Smooth muscle cell (in vitro differentiated cells): ENCODE measurements around the gene PUSL1. TPM values are rescaled to one million over a fixed set of nuclear protein-coding genes. Genes with fewer than 3 reads are reported as not detected.

ENCODE experiments used
- DNase-seq: peaks from one replicate; lab custom pipeline; 2025; ENCODE audit not compliant: unreplicated experiment; lab: John Stamatoyannopoulos, UW
- H2AFZ ChIP-seq: fragments of 200-600 bp; sonication (generic); 2 replicates; pipeline ENCODE4 v1.6.0; 2016; ENCODE audit warnings: antibody characterized with exemption, low read depth, mild to moderate bottlenecking
- H3F3A ChIP-seq: fragments of 200-600 bp; sonication (generic); 2 replicates; pipeline ENCODE4 v1.6.0; 2017; ENCODE audit warnings: antibody characterized with exemption, low read depth
- H3K27ac ChIP-seq: fragments of 200-600 bp; sonication (generic); 2 replicates; pipeline ENCODE4 v1.5.1; 2016; ENCODE audit warnings: low read depth, mild to moderate bottlenecking
- H3K27me3 ChIP-seq: fragments of 200-600 bp; sonication (generic); 2 replicates; pipeline ENCODE4 v1.6.1; 2016; ENCODE audit warnings: low read depth, mild to moderate bottlenecking
- H3K36me3 ChIP-seq: fragments of 200-600 bp; sonication (generic); 2 replicates; pipeline ENCODE4 v1.5.1; 2016; ENCODE audit warnings: low read depth
- H3K4me1 ChIP-seq: fragments of 200-600 bp; sonication (generic); 2 replicates; pipeline ENCODE4 v1.5.1; 2016; ENCODE audit warnings: low read depth
- H3K4me2 ChIP-seq: fragments of 200-600 bp; sonication (generic); 2 replicates; pipeline ENCODE4 v1.6.0; 2016; ENCODE audit warnings: mild to moderate bottlenecking
- H3K4me3 ChIP-seq: fragments of 200-600 bp; sonication (generic); 2 replicates; pipeline ENCODE4 v1.5.1; 2016; ENCODE audit warnings: mild to moderate bottlenecking
- H3K79me2 ChIP-seq: fragments of 200-600 bp; sonication (generic); 2 replicates; pipeline ENCODE4 v1.6.0; 2016; ENCODE audit warnings: low read depth, mild to moderate bottlenecking
- H3K9ac ChIP-seq: fragments of 200-600 bp; sonication (generic); 2 replicates; pipeline ENCODE4 v1.6.0; 2016; ENCODE audit warnings: low read depth
- H3K9me3 ChIP-seq: fragments of 200-600 bp; sonication (generic); replicated peaks from 2 replicates; pipeline ENCODE4 v1.5.1; 2016; ENCODE audit warnings: low read depth
- H4K20me1 ChIP-seq: fragments of 200-600 bp; sonication (generic); 2 replicates; pipeline ENCODE4 v1.6.0; 2016; ENCODE audit warnings: low read depth
- CTCF ChIP-seq: fragments of 200-600 bp; sonication (generic); IDR thresholded peaks from 2 replicates; pipeline ENCODE4 v1.5.1; 2017; ENCODE audit warnings: borderline replicate concordance, mild to moderate bottlenecking, antibody characterized with exemption; ENCODE audit not compliant: insufficient read depth, poor library complexity, severe bottlenecking
- WGBS: methylation state at CpG from one replicate; pipeline ENCODE4 v1.1.7; 2016; ENCODE audit warnings: low lambda C conversion rate; 5-methylcytosine and 5-hydroxymethylcytosine counted together
- polyA plus RNA-seq: library from polyadenylated mRNA; unstranded; fragments of >200 nt; fragmentation: Nextera tagmentation; extraction: Ambion mirVana; gene quantifications from 2 replicates; pipeline ENCODE4 v1.2.1, GENCODE V29; 2016
- total RNA-seq: library from RNA; depleted of rRNA; stranded (reverse); fragments of >200 nt; gene quantifications from 2 replicates; pipeline ENCODE4 v1.2.3, GENCODE V29; 2014

PUSL1 gene
- total and polyA plus RNA-seq, 2 experiments from 2014 or later = 16.7 to 31.4 TPM

DNA sequence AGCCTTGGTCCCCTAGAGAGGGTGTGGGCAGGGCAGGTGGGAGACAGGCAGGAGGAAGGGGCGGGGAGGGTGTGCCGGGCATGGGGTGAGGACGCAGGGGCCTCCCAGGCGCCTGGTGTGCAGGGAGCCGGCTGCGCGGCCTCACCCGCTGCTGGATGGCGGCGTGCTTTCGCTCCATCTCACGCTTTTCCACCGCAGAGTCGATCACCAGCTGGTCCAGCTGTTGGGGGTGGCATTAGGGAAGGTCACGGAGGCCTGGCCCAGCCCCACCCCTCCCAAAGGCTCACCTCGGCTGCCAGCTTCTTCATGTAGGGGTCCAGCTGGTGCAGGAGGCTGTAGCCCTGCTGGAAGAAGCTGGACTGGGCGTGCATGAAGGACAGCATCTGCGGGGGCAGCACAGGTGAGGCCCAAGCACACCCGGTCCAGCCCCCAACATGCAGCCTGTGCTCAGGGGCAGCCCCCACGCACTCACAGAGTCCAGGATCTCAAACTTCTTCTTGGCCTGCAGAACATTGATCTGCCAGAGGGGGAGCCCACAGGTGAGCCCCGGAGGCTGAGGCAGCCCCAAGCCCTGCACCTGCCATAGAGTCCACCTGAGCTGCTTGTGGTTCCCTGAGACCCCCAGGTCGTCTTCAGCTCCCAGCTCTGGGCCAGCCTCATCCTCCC is 8.6 kb upstream of the PUSL1 start:
- H3K36me3 ChIP-seq = no peaks in the 10 kb centered on the region
- H3F3A ChIP-seq = no peaks in the 10 kb centered on the region
- H3K79me2 ChIP-seq = peaks cover 9% of the 10 kb centered on the region
- peaks cover 65% of the 10 kb centered on the region for H4K20me1 ChIP-seq
- WGBS = 90% methylated on average over 20 of the region's 22 CpGs
- H3K9me3 ChIP-seq = no peaks in the 10 kb centered on the region
- H3K4me3 ChIP-seq = no peak overlapping the region
- no peak overlapping the region for H3K27ac ChIP-seq
- H3K4me1 ChIP-seq = peaks cover 5% of the 10 kb centered on the region
- H3K9ac ChIP-seq = no peak overlapping the region
- no peak overlapping the region for H3K4me2 ChIP-seq
- no peak for DNase-seq
- peak; percentile 10 for TF ChIP-seq CTCF
- no peak overlapping the region for H2AFZ ChIP-seq
- no peaks in the 10 kb centered on the region for H3K27me3 ChIP-seq

- no peak for TF ChIP-seq CTCF
- H3K9ac ChIP-seq = no peak overlapping the region
- H3K36me3 ChIP-seq = no peaks in the 10 kb centered on the region
- peaks cover 10% of the 10 kb centered on the region for H3K4me1 ChIP-seq
- H3K4me2 ChIP-seq = no peak overlapping the region
- no peak overlapping the region for H3K4me3 ChIP-seq
- peaks cover 11% of the 10 kb centered on the region for H3K79me2 ChIP-seq
- no peak for DNase-seq
- no peak overlapping the region for H3K27ac ChIP-seq
- no peak overlapping the region for H2AFZ ChIP-seq
- WGBS = 88% methylated on average over 12 of the region's 12 CpGs
- H3F3A ChIP-seq = no peaks in the 10 kb centered on the region
- peaks cover 69% of the 10 kb centered on the region for H4K20me1 ChIP-seq
- H3K27me3 ChIP-seq = no peaks in the 10 kb centered on the region
- no peaks in the 10 kb centered on the region for H3K9me3 ChIP-seq
Observed at GRCh38 chr1:1300352-1300739, 8.1 kb upstream of the PUSL1 start.

DNA sequence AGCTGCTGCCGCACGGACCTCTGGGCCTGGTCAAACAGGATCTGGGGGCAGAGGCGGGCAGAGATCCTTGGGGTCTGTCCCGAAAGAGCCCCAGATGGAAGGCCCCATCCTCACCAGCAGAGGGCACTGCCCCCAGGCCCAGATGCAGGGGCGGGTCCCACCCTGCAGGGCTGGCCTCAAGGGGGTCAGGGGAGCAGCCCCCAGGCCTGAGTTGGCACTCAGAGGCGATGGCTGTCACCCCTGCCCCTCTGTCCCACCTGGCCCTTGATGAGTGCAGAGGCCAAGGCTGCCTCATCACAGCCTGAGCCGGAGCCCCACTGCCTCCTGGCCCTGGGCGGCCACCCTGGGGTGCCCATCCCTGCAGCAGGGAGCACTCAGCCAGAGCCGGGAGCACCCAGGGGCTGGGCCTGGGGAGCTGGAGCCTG is 6.4 kb upstream of the PUSL1 start:
- Histone ChIP-seq H3K4me1 (peaks cover 26% of the 10 kb centered on the region), H3K4me3 (no peak overlapping the region), H3K9ac (no peak overlapping the region), H3K79me2 (peaks cover 28% of the 10 kb centered on the region), H4K20me1 (peaks cover 84% of the 10 kb centered on the region), H3K36me3 (no peaks in the 10 kb centered on the region), H3K9me3 (no peaks in the 10 kb centered on the region), H2AFZ (no peak overlapping the region), H3K27me3 (no peaks in the 10 kb centered on the region), H3K27ac (no peak overlapping the region), H3F3A (no peaks in the 10 kb centered on the region), H3K4me2 (no peak overlapping the region)
- 88% methylated on average over 9 of the region's 9 CpGs for WGBS
- no peak for DNase-seq
- peak; percentile 39 for TF ChIP-seq CTCF

DNA sequence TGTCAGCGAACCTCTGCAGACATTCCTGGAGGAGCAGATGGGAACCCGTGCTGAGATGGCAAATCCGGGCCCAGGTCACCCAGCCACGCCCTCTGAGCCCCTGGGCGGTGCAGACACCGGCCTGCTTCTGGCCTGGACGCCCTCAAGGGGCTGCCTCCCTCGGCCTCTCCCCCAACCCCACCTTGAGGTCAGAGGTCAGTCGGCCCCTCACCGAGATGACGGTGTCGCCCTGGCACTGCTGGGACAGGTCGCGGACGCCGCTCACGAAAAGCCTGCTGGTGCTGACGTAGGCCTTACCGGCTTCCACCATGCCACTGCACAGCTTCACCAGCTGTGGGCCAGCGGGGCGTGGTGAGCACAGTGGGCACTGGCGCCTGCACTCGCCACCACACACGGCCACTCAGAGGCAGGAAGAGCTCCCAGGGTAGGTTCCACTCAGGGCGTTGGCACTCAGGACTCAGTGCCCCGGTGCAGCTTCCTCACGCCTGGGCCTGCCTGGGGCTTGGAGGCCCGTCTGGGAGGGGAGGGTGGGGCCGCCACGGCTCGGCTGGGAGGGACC is 5.4 kb upstream of the PUSL1 start:
- TF ChIP-seq CTCF = no peak
- H3K79me2 ChIP-seq = peaks cover 32% of the 10 kb centered on the region
- peaks cover 27% of the 10 kb centered on the region for H3K4me1 ChIP-seq
- DNase-seq = no peak
- no peak overlapping the region for H3K9ac ChIP-seq
- no peaks in the 10 kb centered on the region for H3K36me3 ChIP-seq
- no peaks in the 10 kb centered on the region for H3F3A ChIP-seq
- H3K27me3 ChIP-seq = no peaks in the 10 kb centered on the region
- H4K20me1 ChIP-seq = peaks cover 87% of the 10 kb centered on the region
- 86% methylated on average over 30 of the region's 31 CpGs for WGBS
- H3K4me3 ChIP-seq = no peak overlapping the region
- H3K27ac ChIP-seq = no peak overlapping the region
- H3K4me2 ChIP-seq = no peak overlapping the region
- H2AFZ ChIP-seq = no peak overlapping the region
- H3K9me3 ChIP-seq = no peaks in the 10 kb centered on the region
